ENCODE results near the gene HS3ST3B1. TPM values are rescaled to one million over a fixed set of nuclear protein-coding genes. Genes with fewer than 3 reads are reported as not detected.

HS3ST3B1 gene
- total RNA-seq, 4 donors from 2014 or later: 0.10 to 4.0 (median 0.82) TPM

- no peak for ATAC-seq
- H3K9me3 ChIP-seq: no peaks in the 10 kb centered on the region
- in situ Hi-C loops (cut with MboI; ENCODE audit: low sequenced_read_pairs in 4 of 4) (no loop called here), intact Hi-C loops (cut with DNase I; ENCODE audit: low total_unique reads) (no loop called here)
- H3K36me3 ChIP-seq: no peaks in the 10 kb centered on the region
- H3K27ac ChIP-seq: no peak overlapping the region
- DNase-seq: no peak
- no peak overlapping the region for H3K4me3 ChIP-seq
- H3K27me3 ChIP-seq: no peaks in the 10 kb centered on the region
- TF ChIP-seq POLR2A (IDR thresholded peaks at IDR 0.05): no peak
- TF ChIP-seq CTCF (IDR thresholded peaks at IDR 0.05 in 4 of 5, conservative IDR thresholded peaks at IDR 0.05 in 1 of 5): no peak
- H3K4me1 ChIP-seq: no peaks in the 10 kb centered on the region
Measured at GRCh38 chr17:14355556-14355955, 54.7 kb downstream of the HS3ST3B1 start.

- TF ChIP-seq CTCF (IDR thresholded peaks at IDR 0.05 in 4 of 5, conservative IDR thresholded peaks at IDR 0.05 in 1 of 5): no peak
- no peak for TF ChIP-seq POLR2A (IDR thresholded peaks at IDR 0.05)
- Histone ChIP-seq H3K4me3 (no peak overlapping the region), H3K9me3 (no peaks in the 10 kb centered on the region), H3K27me3 (no peaks in the 10 kb centered on the region), H3K27ac (no peak overlapping the region), H3K4me1 (no peaks in the 10 kb centered on the region), H3K36me3 (no peaks in the 10 kb centered on the region)
- no peak for ATAC-seq
- no peak for DNase-seq
- intact Hi-C loops (cut with DNase I; ENCODE audit: low total_unique reads) (no loop called here), in situ Hi-C loops (cut with MboI; ENCODE audit: low sequenced_read_pairs in 4 of 4) (no loop called here)
Measured at GRCh38 chr17:14359163-14360020, 58.5 kb downstream of the HS3ST3B1 start.

GRCh38 chr17:14360856-14361255, 60.0 kb downstream of the HS3ST3B1 start:
- Histone ChIP-seq H3K27ac (no peak overlapping the region), H3K4me3 (no peak overlapping the region), H3K36me3 (no peaks in the 10 kb centered on the region), H3K27me3 (no peaks in the 10 kb centered on the region), H3K9me3 (no peaks in the 10 kb centered on the region), H3K4me1 (no peaks in the 10 kb centered on the region)
- DNase-seq: no peak
- in situ Hi-C loops (cut with MboI; ENCODE audit: low sequenced_read_pairs in 4 of 4): no loop called here
- ATAC-seq: no peak
- no peak for TF ChIP-seq CTCF (IDR thresholded peaks at IDR 0.05 in 4 of 5, conservative IDR thresholded peaks at IDR 0.05 in 1 of 5)
- no peak for TF ChIP-seq POLR2A (IDR thresholded peaks at IDR 0.05)
- intact Hi-C loops (cut with DNase I; ENCODE audit: low total_unique reads): no loop called here

GRCh38 chr17:14361470-14361869, 60.6 kb downstream of the HS3ST3B1 start:
- Histone ChIP-seq H3K4me3 (no peak overlapping the region), H3K4me1 (no peaks in the 10 kb centered on the region), H3K27ac (no peak overlapping the region), H3K9me3 (no peaks in the 10 kb centered on the region), H3K27me3 (no peaks in the 10 kb centered on the region), H3K36me3 (no peaks in the 10 kb centered on the region)
- intact Hi-C loops (cut with DNase I; ENCODE audit: low total_unique reads) (no loop called here), in situ Hi-C loops (cut with MboI; ENCODE audit: low sequenced_read_pairs in 4 of 4) (no loop called here)
- TF ChIP-seq CTCF (IDR thresholded peaks at IDR 0.05 in 4 of 5, conservative IDR thresholded peaks at IDR 0.05 in 1 of 5) (no peak), POLR2A (IDR thresholded peaks at IDR 0.05) (no peak)
- DNase-seq (no peak), ATAC-seq (no peak)
